H1 (cell line): ENCODE measurements around the gene LYPD1. TPM values are rescaled to one million over a fixed set of nuclear protein-coding genes. Genes with fewer than 3 reads are reported as not detected.

Experiments used
- CTCF ChIA-PET: fragments of 300-600 bp; sonication (Branson Sonifier 250); formaldehyde crosslinking; loops from one replicate; lab custom pipeline; 2021; ENCODE audit not compliant: partially characterized antibody; lab: Charles Lee
- POLR2A ChIA-PET: fragments of 300-600 bp; sonication (Branson Sonifier 250); formaldehyde crosslinking; loops from one replicate; lab custom pipeline; 2021; ENCODE audit warnings: inconsistent platforms; ENCODE audit not compliant: partially characterized antibody; lab: Charles Lee
- DNase-seq, 2 experiments: peaks; one replicate each; pipeline versions ENCODE4 v3.0.0 to v3.0.0-alpha.2; 2010 to 2022; ENCODE audit warnings: low spot score in 2 of 2, low read depth in 1 of 2, mixed read lengths in 1 of 2
- FAIRE-seq: peaks from 2 replicates; lab custom pipeline; 2011; peaks lifted over from hg19 to GRCh38; lab: Jason Lieb, UNC
- H2AFZ ChIP-seq: 2 replicates; pipeline ENCODE4 v1.8.1; 2012; ENCODE audit warnings: low read length, inconsistent platforms
- H2AK5ac ChIP-seq: 2 replicates; pipeline ENCODE4 v1.6.1; 2013; ENCODE audit warnings: low read depth, low read length
- H2BK120ac ChIP-seq: replicated peaks from 2 replicates; pipeline ENCODE3; 2013; ENCODE audit warnings: low read depth, low read length, inconsistent platforms
- H2BK12ac ChIP-seq: 2 replicates; pipeline ENCODE4 v1.6.1; 2013; ENCODE audit warnings: low read depth, low read length
- H2BK15ac ChIP-seq: 2 replicates; pipeline ENCODE4 v1.6.1; 2013; ENCODE audit warnings: low read length
- H2BK20ac ChIP-seq: 2 replicates; pipeline ENCODE4 v1.6.1; 2013; ENCODE audit warnings: low read length
- H2BK5ac ChIP-seq: 2 replicates; pipeline ENCODE4 v1.6.1; 2013; ENCODE audit warnings: low read depth, low read length
- H3K14ac ChIP-seq: 2 replicates; pipeline ENCODE4 v1.6.1; 2013; ENCODE audit warnings: inconsistent platforms; ENCODE audit not compliant: insufficient read length
- H3K18ac ChIP-seq: 2 replicates; pipeline ENCODE4 v1.6.1; 2013; ENCODE audit warnings: low read length; ENCODE audit errors: extremely low read depth
- H3K23ac ChIP-seq: 2 replicates; pipeline ENCODE4 v1.6.1; 2013; ENCODE audit warnings: inconsistent platforms; ENCODE audit not compliant: insufficient read length
- H3K23me2 ChIP-seq: 2 replicates; pipeline ENCODE4 v1.6.1; 2013; ENCODE audit warnings: low read depth, low read length
- H3K27ac ChIP-seq: 2 replicates; pipeline ENCODE4 v1.6.1; 2011; ENCODE audit warnings: low read depth, low read length, inconsistent platforms
- H3K27me3 ChIP-seq, 4 experiments: replicated peaks in 1 of 4; 1 replicate in 1 of 4; 2 replicates in 3 of 4; pipeline versions ENCODE4 v1.6.1 to v1.8.1; 2011 to 2013; ENCODE audit warnings: low read length in 3 of 4, mild to moderate bottlenecking in 3 of 4, inconsistent platforms in 2 of 4, mixed read lengths in 2 of 4, moderate library complexity in 1 of 4; ENCODE audit not compliant: control insufficient read depth in 3 of 4, insufficient read depth in 3 of 4; ENCODE audit errors: extremely low read depth in 1 of 4
- H3K36me3 ChIP-seq, 4 experiments: 2 replicates each; pipeline versions ENCODE4 v1.6.1 to v1.8.1; 2011 to 2013; ENCODE audit warnings: mild to moderate bottlenecking in 4 of 4, low read length in 3 of 4, moderate library complexity in 2 of 4, control low read depth in 1 of 4, inconsistent platforms in 1 of 4; ENCODE audit not compliant: insufficient read depth in 4 of 4, control insufficient read depth in 2 of 4
- H3K4ac ChIP-seq: replicated peaks from 2 replicates; pipeline ENCODE3; 2013; ENCODE audit warnings: low read length, low read depth, mixed read lengths, inconsistent platforms; ENCODE audit not compliant: insufficient read length
- H3K4me1 ChIP-seq, 4 experiments: replicated peaks in 1 of 4; 1 replicate in 1 of 4; 2 replicates in 3 of 4; pipeline versions ENCODE4 v1.6.1 to v1.8.1; 2011 to 2013; ENCODE audit warnings: low read length in 3 of 4, inconsistent platforms in 2 of 4, mixed read lengths in 1 of 4; ENCODE audit not compliant: insufficient read depth in 4 of 4, control insufficient read depth in 3 of 4
- H3K4me2 ChIP-seq, 2 experiments: 2 replicates each; pipeline versions ENCODE4 v1.6.1 to v1.8.1; 2011 to 2013; ENCODE audit warnings: low read depth in 2 of 2, low read length in 2 of 2, control low read depth in 1 of 2, inconsistent platforms in 1 of 2, mild to moderate bottlenecking in 1 of 2; ENCODE audit not compliant: insufficient read depth in 1 of 2
- H3K4me3 ChIP-seq, 4 experiments: fragments of 200-600, 300-600 bp in 1 of 4; sonication (generic), shearing (Covaris generic), sonication (Bioruptor Twin) in 1 of 4; 2 replicates each; pipeline versions ENCODE4 v1.5.1 to v1.8.1; 2011 to 2016; ENCODE audit warnings: low read length in 4 of 4, low read depth in 3 of 4, control low read depth in 2 of 4, inconsistent platforms in 2 of 4, mild to moderate bottlenecking in 2 of 4, mixed read lengths in 1 of 4, moderate library complexity in 1 of 4; ENCODE audit not compliant: insufficient read depth in 2 of 4; ENCODE audit errors: extremely low read depth in 1 of 4
- H3K56ac ChIP-seq: replicated peaks from 2 replicates; pipeline ENCODE3; 2013; ENCODE audit warnings: low read depth, mild to moderate bottlenecking, mixed read lengths, low read length, inconsistent platforms; ENCODE audit not compliant: insufficient read length
- H3K79me1 ChIP-seq: 2 replicates; pipeline ENCODE4 v1.6.1; 2013; ENCODE audit warnings: low read depth, low read length, control low read depth
- H3K79me2 ChIP-seq, 2 experiments: 2 replicates each; pipeline versions ENCODE4 v1.6.1 to v1.8.1; 2012 to 2013; ENCODE audit warnings: low read length in 2 of 2, mild to moderate bottlenecking in 2 of 2, inconsistent platforms in 1 of 2; ENCODE audit not compliant: insufficient read depth in 2 of 2, control insufficient read depth in 1 of 2
- H3K9ac ChIP-seq, 4 experiments: replicated peaks in 1 of 4; 1 replicate in 1 of 4; 2 replicates in 3 of 4; pipeline versions ENCODE4 v1.6.1 to v1.8.1; 2011 to 2013; ENCODE audit warnings: low read depth in 3 of 4, low read length in 3 of 4, control low read depth in 2 of 4, mild to moderate bottlenecking in 2 of 4, moderate library complexity in 2 of 4, inconsistent platforms in 1 of 4; ENCODE audit errors: extremely low read depth in 1 of 4
- H3K9me3 ChIP-seq, 2 experiments: 2 replicates each; pipeline versions ENCODE4 v1.6.1 to v1.8.1; 2012 to 2013; ENCODE audit warnings: mild to moderate bottlenecking in 2 of 2, moderate library complexity in 2 of 2, control low read depth in 1 of 2, inconsistent platforms in 1 of 2, low read depth in 1 of 2, low read length in 1 of 2, mixed read lengths in 1 of 2; ENCODE audit not compliant: insufficient read depth in 2 of 2
- H4K20me1 ChIP-seq, 2 experiments: replicated peaks in 1 of 2; 2 replicates each; pipeline versions ENCODE3 to v1.8.1; 2011 to 2013; ENCODE audit warnings: inconsistent platforms in 2 of 2, low read length in 2 of 2, mild to moderate bottlenecking in 1 of 2; ENCODE audit not compliant: insufficient read depth in 2 of 2, control insufficient read depth in 1 of 2
- H4K5ac ChIP-seq: 2 replicates; pipeline ENCODE4 v1.6.1; 2013; ENCODE audit warnings: low read length, low read depth, mixed read lengths, inconsistent platforms; ENCODE audit not compliant: insufficient read length
- H4K8ac ChIP-seq: 2 replicates; pipeline ENCODE4 v1.8.0; 2013; ENCODE audit warnings: mild to moderate bottlenecking, moderate library complexity, low read length, inconsistent platforms; ENCODE audit not compliant: insufficient read depth; ENCODE audit errors: extremely low read depth
- H4K91ac ChIP-seq: replicated peaks from 2 replicates; pipeline ENCODE3; 2013; ENCODE audit warnings: low read length, mixed read lengths, inconsistent platforms; ENCODE audit not compliant: insufficient read length
- CTCF ChIP-seq, 3 experiments: IDR thresholded peaks; 1 replicate in 2 of 3; 2 replicates in 1 of 3; pipeline versions ENCODE4 v1.5.1 to v1.6.1; 2011; ENCODE audit warnings: low read length in 3 of 3, mild to moderate bottlenecking in 3 of 3, inconsistent platforms in 2 of 3, low read depth in 1 of 3, moderate library complexity in 1 of 3; ENCODE audit not compliant: insufficient read depth in 1 of 3; ENCODE audit errors: control extremely low read depth in 1 of 3
- EGR1 ChIP-seq: IDR thresholded peaks from 2 replicates; pipeline ENCODE4 v1.6.1; 2011; ENCODE audit warnings: low read depth, low read length, borderline replicate concordance
- EP300 ChIP-seq, 2 experiments: IDR thresholded peaks; 1 replicate in 1 of 2; 2 replicates in 1 of 2; pipeline ENCODE4 v1.6.1; 2011 to 2012; ENCODE audit warnings: low read depth in 2 of 2, low read length in 2 of 2, mild to moderate bottlenecking in 2 of 2, borderline replicate concordance in 1 of 2, inconsistent platforms in 1 of 2, moderate library complexity in 1 of 2
- KDM5A ChIP-seq: fragments of 200-600 bp; IDR thresholded peaks from 2 replicates; pipeline ENCODE4 v1.7.1; 2012; ENCODE audit warnings: mild to moderate bottlenecking, low read length, inconsistent platforms, mixed read lengths
- RNF2 ChIP-seq: fragments of 200-900, 300-1000 bp; sonication (generic); IDR thresholded peaks from 2 replicates; pipeline ENCODE4 v1.7.1; 2016; ENCODE audit warnings: borderline replicate concordance, low read depth, mild to moderate bottlenecking, antibody characterized with exemption, low read length; ENCODE audit not compliant: poor library complexity, severe bottlenecking; ENCODE audit errors: missing control alignments
- SIX5 ChIP-seq: IDR thresholded peaks from 2 replicates; pipeline ENCODE4 v1.6.1; 2011; ENCODE audit warnings: mild to moderate bottlenecking, low read depth, low read length
- WGBS, 2 experiments: shearing (Covaris generic) in 1 of 2; methylation state at CpG; one replicate each; pipeline versions ENCODE4 v1.1.6 to v1.1.7; 2013 to 2015; ENCODE audit warnings: low lambda C conversion rate in 2 of 2, mixed read lengths in 2 of 2, inconsistent platforms in 1 of 2, low coverage in 1 of 2, missing lambda C conversion rate in 1 of 2; ENCODE audit not compliant: insufficient replicate concordance in 2 of 2, insufficient coverage in 1 of 2, insufficient read length in 1 of 2; ENCODE audit errors: extremely low coverage in 1 of 2, missing lambda C conversion rate in 1 of 2; 5-methylcytosine and 5-hydroxymethylcytosine counted together
- polyA plus RNA-seq, 7 experiments: library from polyadenylated mRNA; depleted of rRNA in 3 of 7; stranded (reverse) in 5 of 7; unstranded in 2 of 7; fragments of >200 nt in 5 of 7; fragments of 200-250 nt in 2 of 7; gene quantifications; 1 replicate in 5 of 7; 2 replicates in 1 of 7; 4 replicates in 1 of 7; pipeline versions ENCODE4 v1.2.1 to v1.2.3, GENCODE V29; 2011 to 2013; ENCODE audit warnings: missing spikeins in 2 of 7, mixed read lengths in 2 of 7
- total RNA-seq: library from RNA; stranded (reverse); fragmentation: NEBNext Ultra II Directional; extraction: Animal tissue kit (Norgen Biotek cat#: 25700); gene quantifications from 2 replicates; pipeline ENCODE4 v1.2.1, GENCODE V29; 2021

LYPD1 gene
- total and polyA plus RNA-seq, 2 of the 8 experiments (the other 6 are each of a cell fraction or from before 2014, with no cell fraction given): 1.9 to 2.7 TPM

- no peaks in the 10 kb centered on the region for H3K36me3 ChIP-seq
- H2BK20ac ChIP-seq: no peak overlapping the region
- H2AFZ ChIP-seq: no peak overlapping the region
- no peak overlapping the region for H2BK15ac ChIP-seq
- peaks cover 24% of the 10 kb centered on the region for H3K23me2 ChIP-seq
- no peak overlapping the region for H3K56ac ChIP-seq
- no peaks in the 10 kb centered on the region for H3K79me2 ChIP-seq
- H3K4me1 ChIP-seq: peaks cover 0 to 10% (median 3%) of the 10 kb centered on the region in 4 experiments; a peak in 5 of 7 replicates
- no peak overlapping the region for H3K9ac ChIP-seq
- no peak overlapping the region for H2BK12ac ChIP-seq
- H3K23ac ChIP-seq: no peak overlapping the region
- H3K4ac ChIP-seq: no peak overlapping the region
- H2BK5ac ChIP-seq: no peak overlapping the region
- no peak overlapping the region for H3K18ac ChIP-seq
- no peaks in the 10 kb centered on the region for H3K79me1 ChIP-seq
- FAIRE-seq (no peak), DNase-seq (no peak)
- H3K27ac ChIP-seq: no peak overlapping the region
- H2AK5ac ChIP-seq: no peak overlapping the region
- 71% methylated on average over 1 of the region's 1 CpG; no CpG with 5 or more reads in 1 of the 2 experiments for WGBS, 2 experiments
- no peaks in the 10 kb centered on the region for H3K9me3 ChIP-seq
- CTCF ChIA-PET: interaction anchor here (0.6 to 4.9 kb wide), 8 partner anchors 10 to 305 kb away, joined by 3 to 45 read pairs (median 5); no protein-coding TSS in a partner anchor
- POLR2A ChIA-PET: no interaction called here
- no peak overlapping the region for H4K8ac ChIP-seq
- H3K14ac ChIP-seq: no peak overlapping the region
- no peak overlapping the region for H2BK120ac ChIP-seq
- TF ChIP-seq EGR1 (no peak), RNF2 (no peak), SIX5 (no peak), CTCF (IDR thresholded peaks at IDR 0.05; ENCODE audit: control extremely low read depth in 1 of 3, insufficient read depth in 1 of 3, low read depth in 1 of 3, low read length in 3 of 3) (no peak), EP300 (IDR thresholded peaks at IDR 0.05; ENCODE audit: borderline replicate concordance in 1 of 2, low read depth in 2 of 2, low read length in 2 of 2) (no peak), KDM5A (no peak)
- peak overlapping the region in 1 of 2 experiments; percentile 98; a peak in 1 of 4 replicates for H3K4me2 ChIP-seq
- H3K27me3 ChIP-seq: peaks cover 14 to 47% (median 43%) of the 10 kb centered on the region in 4 experiments
- 0 out of 8 replicates have a peak overlapping the region, but pooled peaks of 1 of the 4 experiments have one; percentile 70 for H3K4me3 ChIP-seq
- H4K5ac ChIP-seq: no peak overlapping the region
- no peak overlapping the region for H4K91ac ChIP-seq
- peaks cover 0 to 4% of the 10 kb centered on the region in 2 experiments for H4K20me1 ChIP-seq
Measured at GRCh38 chr2:132667706-132668105, 2.3 kb downstream of the LYPD1 start.
